IMR-90 (cell line): ENCODE measurements around the gene IER3. TPM values are rescaled to one million over a fixed set of nuclear protein-coding genes. Genes with fewer than 3 reads are reported as not detected.

Source experiments
- ATAC-seq: fragments of 200-7000 bp; cut with Tn5 transposase; 2 replicates; pipeline ENCODE4 v1.9.1; 2020; ENCODE audit warnings: low read depth, mild to moderate bottlenecking, moderate library complexity
- BruUV-seq: library from RNA; stranded (reverse); fragments of 400-500 nt; replicated peaks from 2 replicates; lab custom pipeline; 2021; lab: Mats Ljungman, UMichigan
- CTCF ChIA-PET: fragments of 300-600 bp; formaldehyde crosslinking; extraction: SDS; loops from one replicate; lab custom pipeline; 2021; ENCODE audit warnings: antibody characterized with exemption; lab: Yijun Ruan, JAX
- POLR2A ChIA-PET: fragments of 300-600 bp; sonication (Branson Sonifier 250); formaldehyde crosslinking; loops from one replicate; lab custom pipeline; 2022; ENCODE audit warnings: antibody characterized with exemption; ENCODE audit not compliant: unreplicated experiment; lab: Charles Lee
- DNase-seq: peaks from one replicate; pipeline ENCODE4 v3.0.0; 2013
- H2AFZ ChIP-seq: replicated peaks from 2 replicates; pipeline ENCODE3; 2013; ENCODE audit warnings: low read length, mild to moderate bottlenecking; ENCODE audit not compliant: poor library complexity
- H2AK5ac ChIP-seq: 2 replicates; pipeline ENCODE4 v1.6.1; 2013; ENCODE audit warnings: low read depth, low read length, inconsistent platforms
- H2AK9ac ChIP-seq: replicated peaks from 2 replicates; pipeline ENCODE3; 2013; ENCODE audit warnings: mild to moderate bottlenecking, low read depth, low read length, moderate library complexity; ENCODE audit not compliant: poor library complexity
- H2BK120ac ChIP-seq: 2 replicates; pipeline ENCODE4 v1.6.1; 2013; ENCODE audit warnings: low read depth, low read length, inconsistent platforms
- H2BK15ac ChIP-seq: 3 replicates; pipeline ENCODE4 v1.6.1; 2013; ENCODE audit warnings: low read depth, low read length, inconsistent platforms
- H2BK20ac ChIP-seq: 2 replicates; pipeline ENCODE4 v1.6.1; 2013; ENCODE audit warnings: low read depth, mild to moderate bottlenecking, inconsistent platforms, low read length, moderate library complexity
- H2BK5ac ChIP-seq: 2 replicates; pipeline ENCODE4 v1.6.1; 2013; ENCODE audit warnings: mild to moderate bottlenecking, low read depth, low read length, inconsistent platforms; ENCODE audit not compliant: poor library complexity, severe bottlenecking
- H3K14ac ChIP-seq: replicated peaks from 2 replicates; pipeline ENCODE4 v1.6.1; 2013; ENCODE audit warnings: low read depth, low read length, inconsistent platforms
- H3K18ac ChIP-seq: 2 replicates; pipeline ENCODE4 v1.6.1; 2013; ENCODE audit warnings: low read depth, low read length, control low read depth
- H3K23ac ChIP-seq: 2 replicates; pipeline ENCODE4 v1.6.1; 2013; ENCODE audit warnings: low read depth, low read length, inconsistent platforms
- H3K27ac ChIP-seq: 2 replicates; pipeline ENCODE4 v1.5.1; 2013; ENCODE audit warnings: mild to moderate bottlenecking, control low read depth, low read length; ENCODE audit not compliant: insufficient read depth
- H3K27me3 ChIP-seq: 2 replicates; pipeline ENCODE4 v1.6.1; 2013; ENCODE audit warnings: low read length; ENCODE audit not compliant: control insufficient read depth, insufficient read depth
- H3K36me3 ChIP-seq: 2 replicates; pipeline ENCODE4 v1.6.1; 2013; ENCODE audit warnings: low read length, mixed read lengths; ENCODE audit not compliant: control insufficient read depth, insufficient read depth
- H3K4ac ChIP-seq: 2 replicates; pipeline ENCODE4 v1.6.1; 2013; ENCODE audit warnings: low read depth, low read length, inconsistent platforms
- H3K4me1 ChIP-seq: 2 replicates; pipeline ENCODE4 v1.6.1; 2013; ENCODE audit warnings: low read length, mixed read lengths; ENCODE audit not compliant: control insufficient read depth, insufficient read depth
- H3K4me2 ChIP-seq: 2 replicates; pipeline ENCODE4 v1.6.1; 2013; ENCODE audit warnings: low read depth, mild to moderate bottlenecking, control low read depth, low read length, moderate library complexity
- H3K4me3 ChIP-seq: 2 replicates; pipeline ENCODE4 v1.5.1; 2013; ENCODE audit warnings: low read depth, mild to moderate bottlenecking, control low read depth, low read length, moderate library complexity; ENCODE audit not compliant: insufficient read depth
- H3K56ac ChIP-seq: 2 replicates; pipeline ENCODE4 v1.6.1; 2013; ENCODE audit warnings: low read length, inconsistent platforms; ENCODE audit not compliant: insufficient read depth; ENCODE audit errors: extremely low read depth
- H3K79me1 ChIP-seq, 2 experiments: 2 replicates each; pipeline ENCODE4 v1.6.1; 2013; ENCODE audit warnings: low read length in 2 of 2, inconsistent platforms in 1 of 2, low read depth in 1 of 2
- H3K9ac ChIP-seq: 2 replicates; pipeline ENCODE4 v1.6.1; 2013; ENCODE audit warnings: low read depth, low read length, control low read depth
- H3K9me1 ChIP-seq: 2 replicates; pipeline ENCODE4 v1.6.1; 2013; ENCODE audit warnings: low read length, inconsistent platforms; ENCODE audit not compliant: insufficient read depth
- H3K9me3 ChIP-seq: 2 replicates; pipeline ENCODE4 v1.6.1; 2013; ENCODE audit warnings: low read length; ENCODE audit not compliant: control insufficient read depth, insufficient read depth
- H4K20me1 ChIP-seq: 2 replicates; pipeline ENCODE4 v1.6.1; 2013; ENCODE audit warnings: low read length, inconsistent platforms; ENCODE audit not compliant: insufficient read depth
- H4K5ac ChIP-seq: 2 replicates; pipeline ENCODE4 v1.6.1; 2013; ENCODE audit warnings: mild to moderate bottlenecking, low read depth, low read length, control low read depth
- H4K8ac ChIP-seq, 2 experiments: 2 replicates each; pipeline ENCODE4 v1.6.1; 2013; ENCODE audit warnings: low read depth in 2 of 2, low read length in 2 of 2, control low read depth in 1 of 2, inconsistent platforms in 1 of 2
- H4K91ac ChIP-seq: 2 replicates; pipeline ENCODE4 v1.6.1; 2013; ENCODE audit warnings: low read depth, low read length, inconsistent platforms; ENCODE audit not compliant: insufficient read depth
- BHLHE40 ChIP-seq: fragments of 150-350 bp; IDR thresholded peaks from 2 replicates; pipeline ENCODE4 v1.6.1; 2016; ENCODE audit warnings: mild to moderate bottlenecking, low read depth, low read length
- CHD1 ChIP-seq: IDR thresholded peaks from 2 replicates; pipeline ENCODE4 v1.6.1; 2012; ENCODE audit warnings: low read depth, low read length, improper control_type of control experiment
- FOS ChIP-seq: fragments of 150-350 bp; IDR thresholded peaks from 2 replicates; pipeline ENCODE4 v1.6.1; 2016; ENCODE audit warnings: low read depth, low read length
- MAZ ChIP-seq: IDR thresholded peaks from 2 replicates; pipeline ENCODE4 v1.6.1; 2012; ENCODE audit warnings: low read depth, mild to moderate bottlenecking, low read length, improper control_type of control experiment, moderate library complexity, borderline replicate concordance
- POLR2A ChIP-seq: IDR thresholded peaks from 2 replicates; pipeline ENCODE4 v1.6.1; 2012; ENCODE audit warnings: mild to moderate bottlenecking, low read depth, low read length
- RCOR1 ChIP-seq: IDR thresholded peaks from 2 replicates; pipeline ENCODE4 v1.6.1; 2012; ENCODE audit warnings: mild to moderate bottlenecking, low read length, improper control_type of control experiment; ENCODE audit not compliant: insufficient replicate concordance
- WGBS, 2 experiments: methylation state at CpG; one replicate each; pipeline versions ENCODE4 v1.1.5 to v1.1.7; 2013; ENCODE audit warnings: missing lambda C conversion rate in 2 of 2; ENCODE audit not compliant: insufficient read length in 1 of 2; ENCODE audit errors: extremely low coverage in 2 of 2; 5-methylcytosine and 5-hydroxymethylcytosine counted together
- dilution Hi-C: fragments of 300-500 bp; cut with HindIII; formaldehyde crosslinking; loops from one replicate; pipeline ENCODE4 v1.14.3; 2018; ENCODE audit warnings: low sequenced_read_pairs; ENCODE audit not compliant: unreplicated experiment
- in situ Hi-C: fragments of 300-500 bp; cut with MboI; formaldehyde crosslinking; loops from 3 replicates; pipeline ENCODE4 v1.14.3; 2019; ENCODE audit warnings: low sequenced_read_pairs, inconsistent platforms, mixed read lengths
- intact Hi-C: fragments of 100-400 bp; cut with micrococcal nuclease; formaldehyde crosslinking; loops from 2 replicates; pipeline ENCODE4 v1.10.0; 2022
- polyA plus RNA-seq, 3 experiments: library from polyadenylated mRNA; depleted of rRNA; stranded (reverse); fragments of >200 nt; gene quantifications; 2 replicates each; pipeline ENCODE4 v1.2.3, GENCODE V29; 2012; ENCODE audit warnings: low replicate concordance in 1 of 3
- total RNA-seq: library from RNA; depleted of rRNA; stranded (reverse); fragments of >200 nt; gene quantifications from 2 replicates; pipeline ENCODE4 v1.2.3, GENCODE V29; 2012
- TF ChIP-seq, protein P1 (sequence below): fragments of 150-350 bp; IDR thresholded peaks from 2 replicates; pipeline ENCODE4 v1.6.1; 2017; ENCODE audit warnings: mild to moderate bottlenecking, antibody characterized with exemption, low read length, low read depth
- TF ChIP-seq, protein P2 (sequence below): fragments of 150-350 bp; IDR thresholded peaks from 2 replicates; pipeline ENCODE4 v1.6.1; 2016; ENCODE audit warnings: low read depth, mild to moderate bottlenecking, low read length, moderate library complexity, borderline replicate concordance

IER3 gene
- total and polyA plus RNA-seq, 2 of the 4 experiments (the other 2 are of a cell fraction): 38.4 to 159 TPM

DNA sequence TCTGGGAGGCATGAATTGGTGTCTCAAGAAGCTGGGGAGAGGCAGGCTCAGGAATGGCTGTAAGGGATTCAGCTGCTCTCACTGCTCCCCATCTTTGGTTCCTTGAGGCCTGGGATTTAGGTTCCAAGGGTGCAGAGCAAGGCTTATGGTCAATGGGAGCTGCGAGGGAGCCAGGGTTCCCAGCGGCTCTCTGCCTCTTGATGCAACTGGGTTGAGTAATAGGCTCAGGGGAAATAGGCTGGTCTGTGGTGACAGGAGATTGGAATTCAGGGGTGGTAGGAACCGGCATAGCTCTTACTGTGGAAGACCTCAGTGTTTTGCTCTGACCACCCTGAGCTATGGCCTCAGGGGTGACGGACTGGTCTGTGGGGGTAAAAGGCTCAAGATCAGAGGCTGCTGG lies 40.5 kb downstream of the IER3 start:
- Histone ChIP-seq H2BK5ac (no peak overlapping the region), H3K9ac (no peak overlapping the region), H4K20me1 (no peaks in the 10 kb centered on the region), H3K27ac (no peak overlapping the region), H3K9me3 (no peaks in the 10 kb centered on the region), H3K9me1 (no peaks in the 10 kb centered on the region; the same call in 1 of the 2 replicates), H4K5ac (no peak overlapping the region), H3K4me3 (no peak overlapping the region), H2AK9ac (no peak overlapping the region), H4K8ac (no peak overlapping the region), H2BK120ac (no peak overlapping the region), H3K4me2 (no peak overlapping the region), H3K27me3 (no peaks in the 10 kb centered on the region), H3K56ac (no peak overlapping the region), H3K79me1 (no peaks in the 10 kb centered on the region), H3K14ac (no peak overlapping the region), H3K23ac (no peak overlapping the region), H2BK15ac (no peak overlapping the region), H3K4ac (no peak overlapping the region), H2AFZ (no peak overlapping the region), H2BK20ac (no peak overlapping the region), H2AK5ac (no peak overlapping the region), H3K18ac (no peak overlapping the region), H4K91ac (no peak overlapping the region), H3K36me3 (peaks cover 35% of the 10 kb centered on the region), H3K4me1 (no peaks in the 10 kb centered on the region)
- dilution Hi-C loops (no loop called here), in situ Hi-C loops (no loop called here), intact Hi-C loops (no loop called here)
- ChIA-PET CTCF (no interaction called here), POLR2A (interaction anchor here (0.5 kb wide), 1 partner anchor 24 kb away, joined by 3 read pairs; no protein-coding TSS in a partner anchor)
- DNase-seq (no peak), ATAC-seq (no peak)
- 100% methylated on average over 3 of the region's 4 CpGs; no CpG with 5 or more reads in 1 of the 2 experiments for WGBS, 2 experiments
- BruUV-seq: no TSS peak
- TF ChIP-seq CHD1 (no peak), FOS (no peak), MAZ (no peak), POLR2A (no peak), RCOR1 (no peak), BHLHE40 (no peak)
- TF ChIP-seq, protein P1, sequence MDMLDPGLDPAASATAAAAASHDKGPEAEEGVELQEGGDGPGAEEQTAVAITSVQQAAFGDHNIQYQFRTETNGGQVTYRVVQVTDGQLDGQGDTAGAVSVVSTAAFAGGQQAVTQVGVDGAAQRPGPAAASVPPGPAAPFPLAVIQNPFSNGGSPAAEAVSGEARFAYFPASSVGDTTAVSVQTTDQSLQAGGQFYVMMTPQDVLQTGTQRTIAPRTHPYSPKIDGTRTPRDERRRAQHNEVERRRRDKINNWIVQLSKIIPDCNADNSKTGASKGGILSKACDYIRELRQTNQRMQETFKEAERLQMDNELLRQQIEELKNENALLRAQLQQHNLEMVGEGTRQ: no peak
- TF ChIP-seq, protein P2, sequence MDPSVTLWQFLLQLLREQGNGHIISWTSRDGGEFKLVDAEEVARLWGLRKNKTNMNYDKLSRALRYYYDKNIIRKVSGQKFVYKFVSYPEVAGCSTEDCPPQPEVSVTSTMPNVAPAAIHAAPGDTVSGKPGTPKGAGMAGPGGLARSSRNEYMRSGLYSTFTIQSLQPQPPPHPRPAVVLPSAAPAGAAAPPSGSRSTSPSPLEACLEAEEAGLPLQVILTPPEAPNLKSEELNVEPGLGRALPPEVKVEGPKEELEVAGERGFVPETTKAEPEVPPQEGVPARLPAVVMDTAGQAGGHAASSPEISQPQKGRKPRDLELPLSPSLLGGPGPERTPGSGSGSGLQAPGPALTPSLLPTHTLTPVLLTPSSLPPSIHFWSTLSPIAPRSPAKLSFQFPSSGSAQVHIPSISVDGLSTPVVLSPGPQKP: no peak
